GM23338 (cell line): ENCODE data around the gene PLPP7. TPM values are rescaled to one million over a fixed set of nuclear protein-coding genes. Genes with fewer than 3 reads are reported as not detected.

Experiments used
- ATAC-seq: fragments of 200-7000 bp; cut with Tn5 transposase; 3 replicates; pipeline ENCODE4 v1.9.1; 2020
- DNase-seq: peaks from one replicate; pipeline ENCODE4 v3.0.0-alpha.2; 2015; ENCODE audit warnings: low spot score
- H2AFZ ChIP-seq: fragments of 200-600 bp; sonication (generic); 2 replicates; pipeline ENCODE4 v1.8.0; 2016; ENCODE audit warnings: antibody characterized with exemption, mild to moderate bottlenecking, moderate library complexity
- H3F3A ChIP-seq: fragments of 200-600 bp; sonication (generic); replicated peaks from 2 replicates; pipeline ENCODE4 v1.8.0; 2017; ENCODE audit warnings: antibody characterized with exemption, mixed run types, low read depth
- H3K27ac ChIP-seq: fragments of 200-600 bp; sonication (generic); 2 replicates; pipeline ENCODE4 v1.6.1; 2016; ENCODE audit warnings: low read depth
- H3K27me3 ChIP-seq: fragments of 200-600 bp; sonication (generic); 2 replicates; pipeline ENCODE4 v1.8.0; 2016; ENCODE audit warnings: mild to moderate bottlenecking, mixed run types, moderate library complexity; ENCODE audit not compliant: insufficient read depth
- H3K36me3 ChIP-seq: fragments of 200-600 bp; sonication (generic); 2 replicates; pipeline ENCODE4 v1.8.0; 2016; ENCODE audit warnings: mild to moderate bottlenecking; ENCODE audit not compliant: insufficient read depth
- H3K4me1 ChIP-seq: fragments of 200-600 bp; sonication (generic); 2 replicates; pipeline ENCODE4 v1.8.0; 2016; ENCODE audit warnings: mild to moderate bottlenecking, moderate library complexity; ENCODE audit not compliant: insufficient read depth
- H3K4me2 ChIP-seq: fragments of 200-600 bp; sonication (generic); 2 replicates; pipeline ENCODE4 v1.7.1; 2017; ENCODE audit warnings: mixed run types
- H3K4me3 ChIP-seq: fragments of 200-600 bp; sonication (generic); 2 replicates; pipeline ENCODE4 v1.6.1; 2016; ENCODE audit warnings: mixed run types
- H3K79me2 ChIP-seq: fragments of 200-600 bp; sonication (generic); replicated peaks from 2 replicates; pipeline ENCODE4 v1.8.0; 2017; ENCODE audit warnings: mild to moderate bottlenecking; ENCODE audit not compliant: insufficient read depth
- H3K9me2 ChIP-seq: fragments of 200-600 bp; sonication (generic); 2 replicates; pipeline ENCODE4 v1.8.0; 2017; ENCODE audit not compliant: insufficient read depth
- H4K20me1 ChIP-seq: fragments of 200-600 bp; sonication (generic); replicated peaks from 2 replicates; pipeline ENCODE4 v1.8.0; 2017; ENCODE audit warnings: mild to moderate bottlenecking; ENCODE audit not compliant: insufficient read depth
- H3K27ac Mint-ChIP-seq: 2 replicates; pipeline ENCODE4 v1.8.0; 2020; ENCODE audit warnings: inconsistent platforms, mild to moderate bottlenecking, moderate library complexity, mixed read lengths
- H3K27me3 Mint-ChIP-seq: 3 replicates; pipeline ENCODE4 v1.8.0; 2022; ENCODE audit warnings: low read depth, mild to moderate bottlenecking, moderate library complexity, mixed read lengths, inconsistent platforms; ENCODE audit not compliant: insufficient read depth, poor library complexity
- H3K36me3 Mint-ChIP-seq: 3 replicates; pipeline ENCODE4 v1.8.0; 2021; ENCODE audit warnings: low read depth, mild to moderate bottlenecking, inconsistent platforms, moderate library complexity, mixed read lengths
- H3K4me1 Mint-ChIP-seq: 3 replicates; pipeline ENCODE4 v1.8.0; 2020; ENCODE audit warnings: mild to moderate bottlenecking, inconsistent platforms, mixed read lengths
- H3K4me3 Mint-ChIP-seq: 3 replicates; pipeline ENCODE4 v1.8.0; 2021; ENCODE audit warnings: moderate library complexity, mild to moderate bottlenecking, inconsistent platforms, mixed read lengths
- H3K9me3 Mint-ChIP-seq: 3 replicates; pipeline ENCODE4 v1.8.0; 2020; ENCODE audit warnings: moderate library complexity, mild to moderate bottlenecking, inconsistent platforms, mixed read lengths
- CREB1 ChIP-seq: fragments of 250-450 bp; sonication (Bioruptor Pico); IDR thresholded peaks from 2 replicates; pipeline ENCODE4 v1.5.0; 2020; ENCODE audit warnings: low read depth, mild to moderate bottlenecking, moderate library complexity
- EZH2 ChIP-seq: fragments of 200-600 bp; sonication (generic); IDR thresholded peaks from one replicate; pipeline ENCODE4 v1.8.0; 2017; ENCODE audit warnings: antibody characterized with exemption, mild to moderate bottlenecking, low read depth; ENCODE audit not compliant: unreplicated experiment
- EZH2phosphoT487 ChIP-seq: fragments of 200-600 bp; sonication (generic); IDR thresholded peaks from one replicate; pipeline ENCODE4 v1.8.1; 2018; ENCODE audit warnings: antibody characterized with exemption; ENCODE audit not compliant: unreplicated experiment
- JUNB ChIP-seq: IDR thresholded peaks from one replicate; pipeline ENCODE4 v1.6.1; 2016; ENCODE audit warnings: antibody characterized with exemption; ENCODE audit not compliant: unreplicated experiment
- NANOG ChIP-seq: IDR thresholded peaks from 2 replicates; pipeline ENCODE4 v1.6.1; 2016; ENCODE audit warnings: antibody characterized with exemption, borderline replicate concordance
- POLR2AphosphoS5 ChIP-seq: IDR thresholded peaks from 2 replicates; pipeline ENCODE4 v1.6.1; 2016; ENCODE audit warnings: antibody characterized with exemption, low read depth
- STAT1 ChIP-seq: IDR thresholded peaks from one replicate; pipeline ENCODE4 v1.6.1; 2016; ENCODE audit warnings: antibody characterized with exemption; ENCODE audit not compliant: unreplicated experiment
- ZNF114 ChIP-seq: fragments of 250-450 bp; sonication (Bioruptor Pico); IDR thresholded peaks from 2 replicates; pipeline ENCODE4 v1.5.0; 2020; ENCODE audit warnings: mild to moderate bottlenecking, moderate library complexity
- ZNF331 ChIP-seq: fragments of 250-450 bp; sonication (Bioruptor Pico); IDR thresholded peaks from 2 replicates; pipeline ENCODE4 v1.5.0; 2020; ENCODE audit warnings: low read depth, mild to moderate bottlenecking, moderate library complexity
- polyA plus RNA-seq: library from polyadenylated mRNA; unstranded; fragments of >200 nt; fragmentation: Nextera tagmentation; extraction: Ambion mirVana; gene quantifications from 2 replicates; pipeline ENCODE4 v1.2.1, GENCODE V29; 2016
- total RNA-seq: library from RNA; depleted of rRNA; stranded (reverse); fragments of >200 nt; shearing (Covaris generic); gene quantifications from 2 replicates; pipeline ENCODE4 v1.2.3, GENCODE V29; 2014
- TF ChIP-seq, protein P1 (sequence below): IDR thresholded peaks from 2 replicates; pipeline ENCODE4 v1.6.1; 2016; ENCODE audit warnings: antibody characterized with exemption
- TF ChIP-seq, protein P2 (sequence below): IDR thresholded peaks from one replicate; pipeline ENCODE4 v1.6.1; 2018; ENCODE audit warnings: antibody characterized with exemption; ENCODE audit not compliant: unreplicated experiment
- TF ChIP-seq, protein P3 (sequence below): fragments of 250-450 bp; sonication (Bioruptor Pico); IDR thresholded peaks from 2 replicates; pipeline ENCODE4 v1.5.0; 2020; ENCODE audit warnings: mild to moderate bottlenecking, moderate library complexity
- TF ChIP-seq, protein P4 (sequence below), 2 experiments: fragments of 200-600 bp in 1 of 2; sonication (generic) in 1 of 2; conservative IDR thresholded peaks; 2 replicates each; pipeline versions ENCODE4 v1.5.1 to v1.6.1; 2016 to 2017; ENCODE audit warnings: antibody characterized with exemption in 2 of 2, low read depth in 2 of 2, mild to moderate bottlenecking in 2 of 2, moderate library complexity in 1 of 2

PLPP7 gene
- total and polyA plus RNA-seq, 2 experiments from 2014 or later, result 1.6 to 2.4 TPM

DNA sequence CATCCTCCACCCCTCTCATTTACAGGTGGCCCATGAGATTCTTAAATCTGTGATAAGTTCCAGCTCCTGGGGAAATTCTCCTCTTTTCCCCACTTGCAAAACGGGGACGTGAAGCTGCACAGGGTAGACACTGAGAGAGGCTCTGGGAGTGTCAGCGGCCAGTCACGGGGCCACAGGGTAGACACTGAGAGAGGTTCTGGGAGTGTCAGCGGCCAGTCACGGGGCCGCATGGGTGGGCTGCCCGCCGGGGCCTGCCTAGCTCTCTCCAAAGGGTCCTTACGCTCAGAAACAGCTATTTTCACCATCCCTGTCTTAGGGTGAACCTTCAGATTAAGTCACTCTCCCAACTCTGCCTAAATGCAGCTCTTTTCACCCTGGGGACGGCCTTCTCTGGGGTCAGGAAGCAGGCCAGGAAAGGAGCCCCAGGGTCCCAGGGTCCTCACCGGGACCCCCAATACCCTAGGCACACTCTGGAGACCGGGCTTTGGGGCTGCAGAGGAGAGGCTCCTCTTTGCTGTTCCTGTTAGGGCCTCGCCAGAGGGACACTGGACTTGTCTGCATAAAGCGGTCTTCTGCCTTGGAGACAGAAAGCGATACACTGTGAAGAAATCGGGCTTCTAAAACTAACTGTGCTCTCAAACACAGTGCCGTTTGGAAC lies 14.7 kb upstream of the PLPP7 start:
- H3K9me2 ChIP-seq, result no peaks in the 10 kb centered on the region
- H4K20me1 ChIP-seq, result no peaks in the 10 kb centered on the region
- H3K79me2 ChIP-seq, result no peaks in the 10 kb centered on the region
- peaks cover 14% of the 10 kb centered on the region; the same call in 1 of the 2 replicates for H3F3A ChIP-seq
- H3K36me3 ChIP-seq, result no peaks in the 10 kb centered on the region
- Mint-ChIP-seq H3K27ac (no peak overlapping the region), H3K4me3 (no peak overlapping the region), H3K27me3 (peaks cover 27% of the 10 kb centered on the region), H3K9me3 (no peaks in the 10 kb centered on the region), H3K36me3 (no peaks in the 10 kb centered on the region), H3K4me1 (peaks cover 34% of the 10 kb centered on the region)
- ATAC-seq (no peak), DNase-seq (no peak)
- H3K27me3 ChIP-seq, result peaks cover 18% of the 10 kb centered on the region
- H3K4me2 ChIP-seq, result no peak overlapping the region
- peaks cover 7% of the 10 kb centered on the region; the same call in 1 of the 2 replicates for H3K4me1 ChIP-seq
- H2AFZ ChIP-seq, result no peak overlapping the region
- no peak overlapping the region for H3K4me3 ChIP-seq
- TF ChIP-seq NANOG (no peak), EZH2phosphoT487 (no peak), STAT1 (no peak), CREB1 (CRISPR knock-in tag) (no peak), JUNB (no peak), ZNF114 (CRISPR knock-in tag) (no peak), EZH2 (no peak), ZNF331 (no peak), POLR2AphosphoS5 (no peak)
- TF ChIP-seq, protein P1, sequence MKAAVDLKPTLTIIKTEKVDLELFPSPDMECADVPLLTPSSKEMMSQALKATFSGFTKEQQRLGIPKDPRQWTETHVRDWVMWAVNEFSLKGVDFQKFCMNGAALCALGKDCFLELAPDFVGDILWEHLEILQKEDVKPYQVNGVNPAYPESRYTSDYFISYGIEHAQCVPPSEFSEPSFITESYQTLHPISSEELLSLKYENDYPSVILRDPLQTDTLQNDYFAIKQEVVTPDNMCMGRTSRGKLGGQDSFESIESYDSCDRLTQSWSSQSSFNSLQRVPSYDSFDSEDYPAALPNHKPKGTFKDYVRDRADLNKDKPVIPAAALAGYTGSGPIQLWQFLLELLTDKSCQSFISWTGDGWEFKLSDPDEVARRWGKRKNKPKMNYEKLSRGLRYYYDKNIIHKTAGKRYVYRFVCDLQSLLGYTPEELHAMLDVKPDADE, result no peak
- TF ChIP-seq, protein P2, sequence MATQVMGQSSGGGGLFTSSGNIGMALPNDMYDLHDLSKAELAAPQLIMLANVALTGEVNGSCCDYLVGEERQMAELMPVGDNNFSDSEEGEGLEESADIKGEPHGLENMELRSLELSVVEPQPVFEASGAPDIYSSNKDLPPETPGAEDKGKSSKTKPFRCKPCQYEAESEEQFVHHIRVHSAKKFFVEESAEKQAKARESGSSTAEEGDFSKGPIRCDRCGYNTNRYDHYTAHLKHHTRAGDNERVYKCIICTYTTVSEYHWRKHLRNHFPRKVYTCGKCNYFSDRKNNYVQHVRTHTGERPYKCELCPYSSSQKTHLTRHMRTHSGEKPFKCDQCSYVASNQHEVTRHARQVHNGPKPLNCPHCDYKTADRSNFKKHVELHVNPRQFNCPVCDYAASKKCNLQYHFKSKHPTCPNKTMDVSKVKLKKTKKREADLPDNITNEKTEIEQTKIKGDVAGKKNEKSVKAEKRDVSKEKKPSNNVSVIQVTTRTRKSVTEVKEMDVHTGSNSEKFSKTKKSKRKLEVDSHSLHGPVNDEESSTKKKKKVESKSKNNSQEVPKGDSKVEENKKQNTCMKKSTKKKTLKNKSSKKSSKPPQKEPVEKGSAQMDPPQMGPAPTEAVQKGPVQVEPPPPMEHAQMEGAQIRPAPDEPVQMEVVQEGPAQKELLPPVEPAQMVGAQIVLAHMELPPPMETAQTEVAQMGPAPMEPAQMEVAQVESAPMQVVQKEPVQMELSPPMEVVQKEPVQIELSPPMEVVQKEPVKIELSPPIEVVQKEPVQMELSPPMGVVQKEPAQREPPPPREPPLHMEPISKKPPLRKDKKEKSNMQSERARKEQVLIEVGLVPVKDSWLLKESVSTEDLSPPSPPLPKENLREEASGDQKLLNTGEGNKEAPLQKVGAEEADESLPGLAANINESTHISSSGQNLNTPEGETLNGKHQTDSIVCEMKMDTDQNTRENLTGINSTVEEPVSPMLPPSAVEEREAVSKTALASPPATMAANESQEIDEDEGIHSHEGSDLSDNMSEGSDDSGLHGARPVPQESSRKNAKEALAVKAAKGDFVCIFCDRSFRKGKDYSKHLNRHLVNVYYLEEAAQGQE, result no peak
- TF ChIP-seq, protein P3, sequence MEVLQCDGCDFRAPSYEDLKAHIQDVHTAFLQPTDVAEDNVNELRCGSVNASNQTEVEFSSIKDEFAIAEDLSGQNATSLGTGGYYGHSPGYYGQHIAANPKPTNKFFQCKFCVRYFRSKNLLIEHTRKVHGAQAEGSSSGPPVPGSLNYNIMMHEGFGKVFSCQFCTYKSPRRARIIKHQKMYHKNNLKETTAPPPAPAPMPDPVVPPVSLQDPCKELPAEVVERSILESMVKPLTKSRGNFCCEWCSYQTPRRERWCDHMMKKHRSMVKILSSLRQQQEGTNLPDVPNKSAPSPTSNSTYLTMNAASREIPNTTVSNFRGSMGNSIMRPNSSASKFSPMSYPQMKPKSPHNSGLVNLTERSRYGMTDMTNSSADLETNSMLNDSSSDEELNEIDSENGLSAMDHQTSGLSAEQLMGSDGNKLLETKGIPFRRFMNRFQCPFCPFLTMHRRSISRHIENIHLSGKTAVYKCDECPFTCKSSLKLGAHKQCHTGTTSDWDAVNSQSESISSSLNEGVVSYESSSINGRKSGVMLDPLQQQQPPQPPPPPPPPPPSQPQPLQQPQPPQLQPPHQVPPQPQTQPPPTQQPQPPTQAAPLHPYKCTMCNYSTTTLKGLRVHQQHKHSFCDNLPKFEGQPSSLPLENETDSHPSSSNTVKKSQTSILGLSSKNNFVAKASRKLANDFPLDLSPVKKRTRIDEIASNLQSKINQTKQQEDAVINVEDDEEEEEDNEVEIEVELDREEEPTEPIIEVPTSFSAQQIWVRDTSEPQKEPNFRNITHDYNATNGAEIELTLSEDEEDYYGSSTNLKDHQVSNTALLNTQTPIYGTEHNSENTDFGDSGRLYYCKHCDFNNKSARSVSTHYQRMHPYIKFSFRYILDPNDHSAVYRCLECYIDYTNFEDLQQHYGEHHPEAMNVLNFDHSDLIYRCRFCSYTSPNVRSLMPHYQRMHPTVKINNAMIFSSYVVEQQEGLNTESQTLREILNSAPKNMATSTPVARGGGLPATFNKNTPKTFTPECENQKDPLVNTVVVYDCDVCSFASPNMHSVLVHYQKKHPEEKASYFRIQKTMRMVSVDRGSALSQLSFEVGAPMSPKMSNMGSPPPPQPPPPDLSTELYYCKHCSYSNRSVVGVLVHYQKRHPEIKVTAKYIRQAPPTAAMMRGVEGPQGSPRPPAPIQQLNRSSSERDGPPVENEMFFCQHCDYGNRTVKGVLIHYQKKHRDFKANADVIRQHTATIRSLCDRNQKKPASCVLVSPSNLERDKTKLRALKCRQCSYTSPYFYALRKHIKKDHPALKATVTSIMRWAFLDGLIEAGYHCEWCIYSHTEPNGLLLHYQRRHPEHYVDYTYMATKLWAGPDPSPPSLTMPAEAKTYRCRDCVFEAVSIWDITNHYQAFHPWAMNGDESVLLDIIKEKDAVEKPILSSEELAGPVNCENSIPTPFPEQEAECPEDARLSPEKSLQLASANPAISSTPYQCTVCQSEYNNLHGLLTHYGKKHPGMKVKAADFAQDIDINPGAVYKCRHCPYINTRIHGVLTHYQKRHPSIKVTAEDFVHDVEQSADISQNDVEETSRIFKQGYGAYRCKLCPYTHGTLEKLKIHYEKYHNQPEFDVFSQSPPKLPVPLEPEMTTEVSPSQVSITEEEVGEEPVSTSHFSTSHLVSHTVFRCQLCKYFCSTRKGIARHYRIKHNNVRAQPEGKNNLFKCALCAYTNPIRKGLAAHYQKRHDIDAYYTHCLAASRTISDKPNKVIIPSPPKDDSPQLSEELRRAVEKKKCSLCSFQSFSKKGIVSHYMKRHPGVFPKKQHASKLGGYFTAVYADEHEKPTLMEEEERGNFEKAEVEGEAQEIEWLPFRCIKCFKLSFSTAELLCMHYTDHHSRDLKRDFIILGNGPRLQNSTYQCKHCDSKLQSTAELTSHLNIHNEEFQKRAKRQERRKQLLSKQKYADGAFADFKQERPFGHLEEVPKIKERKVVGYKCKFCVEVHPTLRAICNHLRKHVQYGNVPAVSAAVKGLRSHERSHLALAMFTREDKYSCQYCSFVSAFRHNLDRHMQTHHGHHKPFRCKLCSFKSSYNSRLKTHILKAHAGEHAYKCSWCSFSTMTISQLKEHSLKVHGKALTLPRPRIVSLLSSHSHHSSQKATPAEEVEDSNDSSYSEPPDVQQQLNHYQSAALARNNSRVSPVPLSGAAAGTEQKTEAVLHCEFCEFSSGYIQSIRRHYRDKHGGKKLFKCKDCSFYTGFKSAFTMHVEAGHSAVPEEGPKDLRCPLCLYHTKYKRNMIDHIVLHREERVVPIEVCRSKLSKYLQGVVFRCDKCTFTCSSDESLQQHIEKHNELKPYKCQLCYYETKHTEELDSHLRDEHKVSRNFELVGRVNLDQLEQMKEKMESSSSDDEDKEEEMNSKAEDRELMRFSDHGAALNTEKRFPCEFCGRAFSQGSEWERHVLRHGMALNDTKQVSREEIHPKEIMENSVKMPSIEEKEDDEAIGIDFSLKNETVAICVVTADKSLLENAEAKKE (CRISPR knock-in tag), result no peak
- TF ChIP-seq, protein P4, sequence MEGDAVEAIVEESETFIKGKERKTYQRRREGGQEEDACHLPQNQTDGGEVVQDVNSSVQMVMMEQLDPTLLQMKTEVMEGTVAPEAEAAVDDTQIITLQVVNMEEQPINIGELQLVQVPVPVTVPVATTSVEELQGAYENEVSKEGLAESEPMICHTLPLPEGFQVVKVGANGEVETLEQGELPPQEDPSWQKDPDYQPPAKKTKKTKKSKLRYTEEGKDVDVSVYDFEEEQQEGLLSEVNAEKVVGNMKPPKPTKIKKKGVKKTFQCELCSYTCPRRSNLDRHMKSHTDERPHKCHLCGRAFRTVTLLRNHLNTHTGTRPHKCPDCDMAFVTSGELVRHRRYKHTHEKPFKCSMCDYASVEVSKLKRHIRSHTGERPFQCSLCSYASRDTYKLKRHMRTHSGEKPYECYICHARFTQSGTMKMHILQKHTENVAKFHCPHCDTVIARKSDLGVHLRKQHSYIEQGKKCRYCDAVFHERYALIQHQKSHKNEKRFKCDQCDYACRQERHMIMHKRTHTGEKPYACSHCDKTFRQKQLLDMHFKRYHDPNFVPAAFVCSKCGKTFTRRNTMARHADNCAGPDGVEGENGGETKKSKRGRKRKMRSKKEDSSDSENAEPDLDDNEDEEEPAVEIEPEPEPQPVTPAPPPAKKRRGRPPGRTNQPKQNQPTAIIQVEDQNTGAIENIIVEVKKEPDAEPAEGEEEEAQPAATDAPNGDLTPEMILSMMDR (conservative IDR thresholded peaks at IDR 0.05; ENCODE audit: low read depth in 2 of 2), result no peak
- no peak overlapping the region for H3K27ac ChIP-seq
